Endodermal cell (in vitro differentiated cells): ENCODE data around the gene SMIM3. TPM values are rescaled to one million over a fixed set of nuclear protein-coding genes. Genes with fewer than 3 reads are reported as not detected.

Experiments used
- DNase-seq: peaks from one replicate; pipeline ENCODE4 v3.0.0-alpha.2; 2017
- H3K27ac ChIP-seq: 2 replicates; pipeline ENCODE4 v1.5.1; 2013; ENCODE audit warnings: mild to moderate bottlenecking, low read depth, low read length, moderate library complexity
- H3K27me3 ChIP-seq: 2 replicates; pipeline ENCODE4 v1.6.1; 2013; ENCODE audit warnings: mild to moderate bottlenecking, low read length, moderate library complexity; ENCODE audit not compliant: insufficient read depth, control insufficient read depth, poor library complexity, severe bottlenecking
- H3K36me3 ChIP-seq: 2 replicates; pipeline ENCODE4 v1.7.0; 2013; ENCODE audit warnings: mild to moderate bottlenecking, low read length, moderate library complexity; ENCODE audit not compliant: control insufficient read depth, insufficient read depth
- H3K4me1 ChIP-seq: one replicate; pipeline ENCODE4 v1.7.0; 2013; ENCODE audit warnings: low read length; ENCODE audit not compliant: control insufficient read depth, insufficient read depth
- H3K4me3 ChIP-seq: 2 replicates; pipeline ENCODE4 v1.5.1; 2013; ENCODE audit warnings: mild to moderate bottlenecking, low read length, moderate library complexity
- H3K9ac ChIP-seq: 2 replicates; pipeline ENCODE4 v1.6.1; 2013; ENCODE audit warnings: mild to moderate bottlenecking, low read length, moderate library complexity; ENCODE audit not compliant: poor library complexity, severe bottlenecking; ENCODE audit errors: extremely low read depth
- H3K9me3 ChIP-seq: 2 replicates; pipeline ENCODE4 v1.6.1; 2013; ENCODE audit warnings: mild to moderate bottlenecking, low read length, moderate library complexity; ENCODE audit not compliant: control insufficient read depth
- H3K27ac Mint-ChIP-seq: 2 replicates; pipeline ENCODE4 v1.8.0; 2020; ENCODE audit warnings: mixed read lengths
- H3K27me3 Mint-ChIP-seq: 2 replicates; pipeline ENCODE4 v1.8.0; 2021; ENCODE audit warnings: mild to moderate bottlenecking, mixed read lengths; ENCODE audit not compliant: insufficient read depth
- H3K36me3 Mint-ChIP-seq: 2 replicates; pipeline ENCODE4 v1.8.0; 2020; ENCODE audit warnings: low read depth, mixed read lengths
- H3K4me1 Mint-ChIP-seq: 2 replicates; pipeline ENCODE4 v1.8.0; 2020; ENCODE audit warnings: mixed read lengths
- H3K4me3 Mint-ChIP-seq: 2 replicates; pipeline ENCODE4 v1.8.0; 2020; ENCODE audit warnings: mild to moderate bottlenecking, moderate library complexity, mixed read lengths
- H3K9me3 Mint-ChIP-seq: 2 replicates; pipeline ENCODE4 v1.8.0; 2020; ENCODE audit warnings: mild to moderate bottlenecking, mixed read lengths
- WGBS, 2 experiments: methylation state at CpG; one replicate each; pipeline versions ENCODE4 v1.1.5 to v1.1.7; 2013; ENCODE audit warnings: missing lambda C conversion rate in 2 of 2, mixed read lengths in 1 of 2; ENCODE audit not compliant: insufficient coverage in 1 of 2, insufficient read length in 1 of 2; 5-methylcytosine and 5-hydroxymethylcytosine counted together
- total RNA-seq, 2 donors: library from RNA; stranded (reverse); fragmentation: NEBNext Ultra II Directional in 1 of 2; extraction: Animal tissue kit (Norgen Biotek cat#: 25700) in 1 of 2; gene quantifications; 2 replicates in 1 of 2; 3 replicates in 1 of 2; pipeline ENCODE4 v1.2.1, GENCODE V29; 2021
- TF ChIP-seq, protein P1 (sequence below): fragments of 200-600 bp; sonication (generic); conservative IDR thresholded peaks from 2 replicates; pipeline ENCODE4 v1.5.0; 2021; ENCODE audit warnings: antibody characterized with exemption, mild to moderate bottlenecking

Gene SMIM3
- total RNA-seq, 2 donors from 2014 or later = 6.3 to 9.0 TPM

DNA sequence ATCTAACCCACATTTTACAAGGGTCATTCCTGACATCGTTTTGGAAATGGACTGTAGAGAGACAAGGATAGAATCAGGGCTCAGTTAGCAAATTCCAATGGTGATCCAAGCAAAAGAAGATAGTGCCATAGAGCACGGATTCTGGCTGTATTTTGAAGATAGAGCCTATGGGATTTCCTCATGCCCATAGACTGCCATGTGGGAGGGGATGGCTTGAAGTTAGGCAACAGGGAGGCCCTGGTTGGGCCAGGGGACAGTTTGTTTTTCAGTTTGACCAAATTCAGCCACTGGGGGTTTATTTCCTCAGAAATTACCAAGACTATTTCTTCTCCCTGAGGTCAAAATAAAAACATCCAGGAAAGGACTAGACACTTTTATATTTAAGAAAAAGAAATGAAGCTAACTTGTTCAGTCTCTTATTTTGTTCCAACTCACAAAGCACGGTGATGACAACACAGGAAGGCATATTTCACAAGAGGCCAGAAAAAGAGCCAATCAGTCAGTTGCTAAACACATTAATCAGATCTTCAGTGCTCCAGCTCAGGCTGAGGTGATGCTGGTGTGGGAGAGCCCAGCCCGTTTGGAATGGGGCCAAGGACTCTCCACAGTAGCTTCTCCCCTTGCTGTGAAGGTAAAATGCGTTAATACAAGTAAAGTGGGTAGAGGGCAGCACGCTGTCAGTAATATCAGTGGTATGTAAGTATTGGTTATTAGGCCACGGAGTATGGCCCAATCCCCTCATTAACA lies 15.4 kb upstream of the SMIM3 start:
- Histone ChIP-seq H3K4me1 (no peaks in the 10 kb centered on the region), H3K36me3 (no peaks in the 10 kb centered on the region), H3K9me3 (peaks cover 11% of the 10 kb centered on the region), H3K4me3 (no peak overlapping the region), H3K27me3 (peaks cover 16% of the 10 kb centered on the region), H3K9ac (no peak overlapping the region), H3K27ac (no peak overlapping the region)
- Mint-ChIP-seq H3K4me1 (no peaks in the 10 kb centered on the region), H3K4me3 (no peak overlapping the region), H3K9me3 (peaks cover 14% of the 10 kb centered on the region), H3K27me3 (peaks cover 14% of the 10 kb centered on the region), H3K27ac (no peak overlapping the region), H3K36me3 (peaks cover 3% of the 10 kb centered on the region)
- whole genome bisulfite sequencing, 2 experiments = 74 to 76% methylated on average over 5 to 7 of the region's 7 CpGs
- no peak for DNase-seq
- TF ChIP-seq, protein P1, sequence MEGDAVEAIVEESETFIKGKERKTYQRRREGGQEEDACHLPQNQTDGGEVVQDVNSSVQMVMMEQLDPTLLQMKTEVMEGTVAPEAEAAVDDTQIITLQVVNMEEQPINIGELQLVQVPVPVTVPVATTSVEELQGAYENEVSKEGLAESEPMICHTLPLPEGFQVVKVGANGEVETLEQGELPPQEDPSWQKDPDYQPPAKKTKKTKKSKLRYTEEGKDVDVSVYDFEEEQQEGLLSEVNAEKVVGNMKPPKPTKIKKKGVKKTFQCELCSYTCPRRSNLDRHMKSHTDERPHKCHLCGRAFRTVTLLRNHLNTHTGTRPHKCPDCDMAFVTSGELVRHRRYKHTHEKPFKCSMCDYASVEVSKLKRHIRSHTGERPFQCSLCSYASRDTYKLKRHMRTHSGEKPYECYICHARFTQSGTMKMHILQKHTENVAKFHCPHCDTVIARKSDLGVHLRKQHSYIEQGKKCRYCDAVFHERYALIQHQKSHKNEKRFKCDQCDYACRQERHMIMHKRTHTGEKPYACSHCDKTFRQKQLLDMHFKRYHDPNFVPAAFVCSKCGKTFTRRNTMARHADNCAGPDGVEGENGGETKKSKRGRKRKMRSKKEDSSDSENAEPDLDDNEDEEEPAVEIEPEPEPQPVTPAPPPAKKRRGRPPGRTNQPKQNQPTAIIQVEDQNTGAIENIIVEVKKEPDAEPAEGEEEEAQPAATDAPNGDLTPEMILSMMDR = no peak

DNA sequence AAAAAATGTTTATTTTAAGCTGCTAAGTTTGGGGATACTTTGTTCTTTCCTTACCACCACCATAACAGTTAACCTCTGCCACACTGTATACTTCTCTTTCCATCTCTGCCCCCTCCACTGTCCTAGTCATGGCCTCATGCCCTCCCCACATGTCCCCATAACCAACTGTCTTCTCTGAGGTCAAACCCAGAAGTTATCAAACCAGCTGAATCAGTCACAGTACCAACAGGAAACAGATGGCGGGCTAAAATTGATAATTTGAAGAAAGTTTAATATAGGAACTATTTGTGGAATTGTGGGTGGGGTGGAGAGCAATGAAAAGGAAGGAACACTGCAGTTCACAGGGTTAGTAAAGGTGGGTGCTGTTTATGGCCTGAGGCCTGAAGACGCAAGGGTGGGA lies 14.0 kb upstream of the SMIM3 start:
- H3K36me3 Mint-ChIP-seq = no peaks in the 10 kb centered on the region

DNA sequence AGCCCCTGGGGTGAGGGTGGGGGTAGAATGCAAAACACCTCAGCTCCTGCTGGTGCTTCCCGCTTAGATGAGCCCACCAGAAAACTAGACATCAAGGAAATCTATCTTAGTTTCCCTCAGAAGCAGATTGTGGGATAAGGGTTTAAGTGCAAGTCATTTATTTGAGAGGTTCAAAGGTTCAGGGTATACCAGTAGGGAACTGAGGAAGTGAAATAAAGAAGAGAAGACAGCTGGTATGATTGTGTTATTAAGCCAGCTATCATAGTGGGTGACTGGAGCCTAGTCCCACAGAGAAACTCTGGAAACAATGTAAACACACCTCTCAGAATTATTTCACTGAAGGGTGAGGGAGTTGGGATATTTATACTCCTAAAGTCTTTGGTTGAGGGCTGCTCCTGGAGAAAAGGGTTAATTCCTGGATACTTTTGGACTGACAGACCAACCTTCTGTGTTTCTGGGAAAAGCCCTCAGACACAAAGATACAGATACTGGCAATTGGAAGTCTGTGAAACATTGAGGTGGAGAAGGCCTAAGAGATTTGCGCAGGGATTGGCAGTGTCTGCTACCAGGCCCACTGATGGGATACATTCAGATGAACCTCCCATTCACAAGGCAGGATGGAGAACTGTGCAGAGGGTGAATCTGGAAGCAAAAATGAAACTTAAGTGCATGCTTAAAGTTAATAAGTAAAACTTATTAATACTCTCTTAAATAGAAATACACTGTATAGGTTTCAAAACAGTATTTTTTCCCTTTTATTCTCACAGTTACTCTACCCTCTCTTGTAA lies 13.4 kb upstream of the SMIM3 start:
- Mint-ChIP-seq H3K36me3 (no peaks in the 10 kb centered on the region), H3K9me3 (peaks cover 2% of the 10 kb centered on the region), H3K4me1 (no peaks in the 10 kb centered on the region), H3K27me3 (peaks cover 15% of the 10 kb centered on the region), H3K4me3 (no peak overlapping the region), H3K27ac (no peak overlapping the region)
- peaks cover 16% of the 10 kb centered on the region for H3K27me3 ChIP-seq
- H3K4me3 ChIP-seq = no peak overlapping the region
- H3K27ac ChIP-seq = no peak overlapping the region
- no peak for DNase-seq
- H3K4me1 ChIP-seq = no peaks in the 10 kb centered on the region
- no peaks in the 10 kb centered on the region for H3K9me3 ChIP-seq
- H3K36me3 ChIP-seq = no peaks in the 10 kb centered on the region
- no peak overlapping the region for H3K9ac ChIP-seq
- TF ChIP-seq, protein P1 = no peak
- WGBS, 2 experiments = 91 to 100% methylated on average over 1 to 2 of the region's 2 CpGs

More for the DNA sequence above, 14.0 kb upstream of the SMIM3 start:
- peaks cover 16% of the 10 kb centered on the region for H3K27me3 ChIP-seq
- no peaks in the 10 kb centered on the region for H3K4me1 Mint-ChIP-seq
- peaks cover 8% of the 10 kb centered on the region for H3K9me3 Mint-ChIP-seq
- TF ChIP-seq, protein P1 = no peak
- H3K9ac ChIP-seq = no peak overlapping the region
- peaks cover 14% of the 10 kb centered on the region for H3K27me3 Mint-ChIP-seq
- no peak overlapping the region for H3K4me3 ChIP-seq
- H3K9me3 ChIP-seq = peaks cover 7% of the 10 kb centered on the region
- no peak for DNase-seq
- H3K4me1 ChIP-seq = no peaks in the 10 kb centered on the region
- H3K27ac Mint-ChIP-seq = no peak overlapping the region
- H3K27ac ChIP-seq = no peak overlapping the region
- H3K36me3 ChIP-seq = no peaks in the 10 kb centered on the region
- H3K4me3 Mint-ChIP-seq = no peak overlapping the region
- WGBS, 2 experiments = 96 to 100% methylated on average over 1 to 2 of the region's 2 CpGs
